Stimulated activated CD4-positive, alpha-beta T cell treated with anti-CD3 and anti-CD28 coated beads, Interleukin-15, amount 100 ng/mL, for 24 hours (primary cell): ENCODE data around the gene SRPK3.
A peak's percentile ranks its signal among the peaks of the same experiment; 100 is the strongest.

ENCODE experiments used
- DNase-seq: peaks from one replicate; pipeline ENCODE4 v3.0.0-alpha.2; 2020

SRPK3 gene

DNA sequence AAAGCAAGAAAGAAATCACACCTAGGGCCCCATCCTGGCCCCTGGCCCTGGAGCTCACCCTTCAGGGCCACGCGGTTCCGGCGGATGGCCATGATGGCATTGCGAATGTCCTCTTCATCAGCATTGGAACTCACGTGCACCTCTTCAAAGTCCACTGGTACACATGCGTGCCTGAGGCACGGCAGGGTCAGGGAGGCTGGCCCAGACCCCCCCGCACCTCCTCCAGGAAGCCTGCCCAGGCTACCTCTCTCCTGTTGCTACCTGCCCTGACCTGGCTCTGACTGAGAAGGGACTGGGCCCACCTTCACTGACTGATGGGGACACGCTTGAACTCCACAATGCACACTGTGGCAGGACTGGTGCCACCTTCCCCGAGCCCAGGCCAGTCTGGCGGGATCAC is 8.8 kb downstream of the SRPK3 start:
- DNase-seq = no peak

GRCh38 chrX:153791104-153791852 is 10.4 kb downstream of the SRPK3 start:
- no peak for DNase-seq

DNA sequence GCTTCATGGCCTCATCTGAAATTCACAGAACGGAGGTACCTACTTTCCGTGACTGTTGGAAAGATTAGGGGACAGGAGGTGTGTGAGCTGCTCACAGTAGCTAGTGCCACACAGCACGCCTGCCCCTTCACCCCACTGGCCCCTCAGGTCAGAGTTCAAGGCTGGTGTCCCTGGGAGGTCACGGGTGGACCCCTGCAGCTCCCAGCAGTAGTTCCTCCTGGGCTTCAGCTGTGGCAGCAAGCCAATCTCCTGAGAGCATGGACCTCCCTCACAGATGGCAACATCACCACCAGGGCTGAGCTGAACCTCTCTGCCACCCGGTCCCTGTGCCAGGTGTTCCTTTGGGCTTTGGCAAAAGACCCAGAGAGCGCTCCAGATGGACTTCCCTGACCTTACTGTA is 11.5 kb downstream of the SRPK3 start:
- no peak for DNase-seq

GRCh38 chrX:153793291-153793690 is 12.4 kb downstream of the SRPK3 start:
- DNase-seq = no peak

- peak; percentile 93 for DNase-seq
These were observed 13.4 kb downstream of the SRPK3 start, which contains the start of the genes IDH3G and SSR4 for GRCh38 chrX:153794018-153794896. IDH3G (minus strand) TSS chrX:153794375; CDS start chrX:153794326, 49 bp downstream. SSR4 (plus strand) TSS chrX:153794668; CDS start chrX:153794688, 20 bp downstream.

DNA sequence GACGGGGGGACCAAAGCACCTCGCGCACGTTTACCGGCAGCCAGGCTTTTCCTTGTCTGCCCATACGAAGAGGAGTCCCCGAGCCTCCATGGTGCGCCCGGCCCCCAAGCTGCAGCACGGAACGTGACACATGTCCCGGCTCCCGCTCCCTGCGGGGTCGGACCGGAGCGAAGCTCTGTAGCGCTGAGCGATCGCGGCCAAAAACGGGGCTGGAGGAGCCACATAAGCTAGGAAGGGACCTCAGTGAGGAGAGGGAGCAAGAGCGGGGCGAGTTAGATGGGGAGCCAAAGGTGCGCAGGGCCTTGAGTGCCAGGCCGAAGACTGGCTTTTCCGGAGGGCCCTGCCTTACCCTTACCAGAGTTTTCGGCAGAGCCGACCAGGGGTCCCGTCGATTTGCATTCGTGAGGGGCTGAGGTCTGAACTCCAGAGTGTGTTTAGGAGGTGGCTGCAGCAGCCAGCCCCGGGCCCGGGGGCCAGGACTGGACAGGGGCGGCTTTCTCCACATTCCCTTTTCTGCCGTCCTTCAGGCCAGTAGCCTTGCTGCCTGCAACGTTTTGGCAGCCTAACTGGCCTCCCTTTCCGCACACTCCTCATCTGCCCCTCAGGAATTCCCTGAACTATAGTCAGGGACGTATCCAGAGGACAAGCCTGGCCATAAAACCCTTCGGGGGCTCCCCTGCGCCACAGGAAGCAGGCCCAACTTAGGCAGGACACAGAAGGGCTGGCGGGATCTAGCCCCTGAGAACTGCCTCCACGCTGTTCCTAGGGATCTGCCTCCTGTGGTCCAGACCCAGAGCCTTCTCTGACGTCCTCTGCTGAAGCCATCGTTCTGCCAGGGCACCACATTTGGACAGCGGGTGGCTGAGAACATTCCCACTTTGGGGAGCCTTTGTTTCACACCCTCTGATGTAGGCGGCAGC is 14.3 kb downstream of the SRPK3 start:
- no peak for DNase-seq

DNA sequence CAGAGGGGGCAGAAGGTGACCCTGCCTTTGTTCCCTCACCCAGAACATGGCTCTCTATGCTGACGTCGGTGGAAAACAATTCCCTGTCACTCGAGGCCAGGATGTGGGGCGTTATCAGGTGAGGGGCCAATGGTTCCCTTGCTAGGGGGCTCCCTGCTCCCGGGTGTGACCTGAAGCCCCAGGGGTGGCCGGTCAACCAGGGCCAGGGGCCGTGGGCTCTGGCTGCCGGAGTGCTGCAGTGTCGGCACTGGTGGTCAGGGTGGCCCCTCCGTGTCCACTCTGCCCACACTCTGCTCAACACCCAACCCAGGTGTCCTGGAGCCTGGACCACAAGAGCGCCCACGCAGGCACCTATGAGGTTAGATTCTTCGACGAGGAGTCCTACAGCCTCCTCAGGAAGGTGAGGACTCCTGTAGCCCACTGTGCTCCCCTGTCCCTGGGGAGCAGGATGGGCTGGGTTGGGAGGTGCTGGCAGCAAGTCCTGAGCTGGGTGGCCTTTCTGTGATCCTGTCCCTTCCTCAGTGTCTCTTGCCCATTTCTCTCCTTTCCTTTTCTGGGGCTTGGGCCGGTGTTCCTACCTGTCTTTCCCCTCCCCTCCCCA is 16.7 kb downstream of the SRPK3 start:
- no peak for DNase-seq

DNA sequence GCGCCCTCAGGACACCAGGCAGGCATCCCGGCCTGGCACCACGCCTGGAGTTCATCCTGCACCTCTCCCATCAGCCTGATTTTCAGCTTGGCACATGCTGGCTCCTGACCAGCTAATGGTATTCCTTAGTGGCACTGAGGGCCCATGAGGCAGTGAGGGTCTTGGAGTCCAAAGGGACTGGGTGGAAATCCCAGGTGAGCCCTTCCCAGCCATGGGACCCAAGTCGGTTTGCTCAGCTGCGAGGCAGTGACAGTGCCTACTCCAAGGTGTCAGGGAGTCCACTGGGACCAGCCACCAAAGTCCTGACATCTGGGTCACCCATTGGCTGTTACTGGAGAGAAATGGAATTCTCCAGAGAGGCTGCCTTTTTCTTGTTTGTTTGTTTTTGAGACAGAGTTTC is 18.5 kb downstream of the SRPK3 start:
- DNase-seq = no peak

DNA sequence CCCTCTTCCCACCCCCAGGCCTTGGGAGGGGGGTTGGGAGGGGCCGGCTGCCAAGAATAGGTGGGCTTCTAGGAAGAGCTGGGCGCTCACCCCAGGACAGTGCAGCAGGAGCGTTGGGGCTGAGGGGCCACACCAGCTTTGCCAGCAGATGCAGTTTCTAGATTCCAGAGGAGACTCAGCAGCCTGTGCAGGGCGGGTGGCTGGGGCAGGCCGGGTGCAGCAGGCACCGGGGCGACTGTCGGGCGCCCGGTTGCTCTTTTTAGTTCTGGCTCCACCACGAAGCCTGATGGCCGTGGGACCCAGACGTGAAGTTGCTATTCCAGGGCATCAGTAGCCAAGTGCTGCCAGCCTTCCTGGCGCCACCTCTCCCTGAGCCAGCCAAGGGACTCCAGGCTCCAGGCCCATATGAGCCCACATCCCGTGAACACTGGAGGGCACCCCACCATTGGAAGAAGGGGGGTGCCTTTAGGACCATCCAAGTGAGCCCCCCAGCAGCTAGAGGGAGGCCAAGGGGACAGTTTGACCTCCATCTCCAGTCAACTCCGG is 19.4 kb downstream of the SRPK3 start:
- no peak for DNase-seq

DNA sequence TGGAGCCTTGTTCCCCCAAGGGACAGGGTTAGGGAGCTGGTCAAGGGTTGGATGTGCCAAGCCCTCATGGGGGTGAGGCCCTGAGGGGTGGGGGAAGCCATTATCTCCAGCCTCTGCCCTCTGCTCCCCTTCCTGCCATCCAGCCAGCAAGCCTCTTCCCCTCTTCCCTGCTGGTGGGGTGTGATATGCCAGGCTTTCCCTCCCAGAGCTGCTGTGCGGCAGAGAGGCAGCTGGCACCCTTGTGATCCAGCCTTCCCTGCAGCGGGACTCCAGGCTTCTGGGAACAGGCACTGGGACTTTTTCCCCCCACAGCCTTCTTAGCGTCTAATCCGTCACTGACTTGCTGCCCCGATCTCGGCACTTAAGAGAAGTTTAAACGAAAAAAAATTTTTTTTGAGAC is 19.9 kb downstream of the SRPK3 start:
- DNase-seq = no peak

DNA sequence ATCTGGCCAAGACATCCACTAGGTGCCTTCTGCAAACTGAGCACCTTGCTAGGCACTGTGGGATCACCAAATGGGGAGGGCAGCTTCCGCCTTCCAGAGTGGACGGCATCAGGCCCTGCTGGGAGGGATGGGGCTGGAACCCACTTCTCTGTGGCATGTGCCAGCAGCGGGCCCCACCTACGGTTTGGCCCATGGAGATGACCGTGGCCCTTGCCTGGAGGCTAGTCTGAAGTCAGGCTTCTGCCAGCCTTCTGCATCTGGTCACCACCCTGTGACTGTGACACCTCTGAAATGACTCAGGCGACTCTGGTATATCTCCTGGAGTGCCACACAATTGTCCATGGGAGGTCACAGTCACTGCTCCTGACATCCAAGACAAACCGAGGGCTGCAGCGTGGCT is 20.8 kb downstream of the SRPK3 start:
- no peak for DNase-seq

- no peak for DNase-seq
These were observed 21.7 kb downstream of the SRPK3 start for GRCh38 chrX:153802513-153803045.

GRCh38 chrX:153803211-153804099 is 22.6 kb downstream of the SRPK3 start:
- DNase-seq = no peak

- no peak for DNase-seq
These were observed 23.3 kb downstream of the SRPK3 start for GRCh38 chrX:153804100-153804595.

DNA sequence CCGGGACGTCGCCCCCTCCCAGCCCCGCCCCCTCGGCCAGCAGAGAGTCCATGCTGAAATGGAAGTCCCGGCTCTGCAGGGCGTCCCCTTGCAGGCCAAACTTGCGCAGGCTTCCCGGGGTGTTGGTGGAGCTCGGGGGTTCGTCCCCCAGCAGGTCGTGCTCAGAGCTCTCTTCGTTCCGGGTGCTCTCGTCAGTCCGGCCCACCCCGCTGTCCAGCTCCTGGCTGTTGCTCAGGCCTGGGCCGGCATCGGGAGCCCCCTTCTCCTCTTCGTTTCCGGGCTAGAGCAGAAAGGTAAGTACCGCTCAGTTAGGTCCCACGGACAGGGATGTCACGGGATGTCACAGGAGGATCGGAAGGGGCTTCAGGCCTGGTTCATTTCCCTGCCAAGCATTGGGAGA is 23.8 kb downstream of the SRPK3 start:
- DNase-seq = no peak

GRCh38 chrX:153805436-153805835 is 24.6 kb downstream of the SRPK3 start:
- no peak for DNase-seq

DNA sequence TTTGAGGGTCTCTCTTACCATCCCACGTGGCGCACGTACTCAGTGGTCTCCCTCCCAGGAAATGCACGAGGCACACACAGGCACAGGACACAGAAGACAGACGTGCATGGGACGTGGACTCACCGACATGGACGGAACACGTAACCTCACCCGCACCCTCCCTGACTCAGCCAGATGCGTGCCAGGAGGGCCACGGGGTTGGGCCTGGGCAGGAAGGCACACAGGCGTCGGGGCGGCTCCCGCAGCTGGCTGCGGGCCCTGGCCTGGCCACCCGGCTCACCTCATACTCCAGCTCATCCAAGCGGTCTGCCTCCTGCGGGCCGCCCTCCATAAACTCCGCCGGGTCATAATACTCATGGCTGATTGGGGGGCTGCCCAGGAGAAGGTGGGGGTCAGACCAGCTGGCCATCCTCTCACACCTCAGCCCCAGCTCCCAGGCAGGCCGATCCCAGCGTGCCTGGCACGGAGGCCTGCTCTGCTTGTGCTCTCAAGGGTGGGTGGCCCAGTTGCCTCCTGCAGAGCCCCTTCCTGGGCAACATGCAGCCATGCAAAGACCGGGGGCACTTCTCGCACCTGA is 26.2 kb downstream of the SRPK3 start:
- no peak for DNase-seq

DNA sequence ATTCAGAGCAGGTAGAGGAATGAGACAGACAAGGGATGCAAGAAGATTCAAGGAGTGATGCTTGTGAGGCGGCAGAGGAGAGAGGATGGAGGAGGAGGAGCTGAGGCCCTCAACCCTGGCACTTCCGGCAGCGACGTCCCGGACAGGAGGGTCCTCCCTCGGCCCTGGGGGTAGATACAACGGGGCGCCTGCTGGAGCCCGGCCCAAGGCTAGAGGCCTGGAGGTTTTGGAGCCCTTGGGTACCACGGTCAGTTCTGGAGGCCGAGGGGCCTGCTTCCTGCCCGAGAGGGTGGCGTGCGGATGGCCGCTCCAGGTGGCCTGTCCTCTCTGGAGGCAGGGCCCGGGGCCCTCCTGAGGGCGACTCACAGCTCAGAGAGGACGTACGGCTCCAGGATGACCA is 27.1 kb downstream of the SRPK3 start:
- DNase-seq = no peak

- DNase-seq = no peak
These were observed 31.4 kb downstream of the SRPK3 start for GRCh38 chrX:153812220-153812619.

DNA sequence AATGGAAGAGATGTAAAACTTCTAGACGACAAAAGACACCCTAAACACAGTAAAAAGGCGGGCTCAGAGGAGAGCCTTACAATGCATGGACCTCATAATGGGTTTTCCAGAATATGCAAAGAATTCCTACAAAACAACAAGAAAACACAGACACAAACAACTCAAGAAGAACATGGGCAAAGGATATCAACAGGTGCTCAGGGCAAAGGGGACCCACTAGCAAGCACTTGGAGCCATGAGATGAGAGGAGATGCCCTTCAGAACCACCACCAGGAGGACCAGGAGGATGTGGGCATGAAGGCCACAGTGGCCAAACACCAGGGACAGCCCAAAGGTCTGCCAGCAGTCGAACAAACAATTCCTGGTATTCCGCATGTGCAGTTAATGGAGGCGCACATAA is 32.3 kb downstream of the SRPK3 start:
- DNase-seq = no peak
